Tongue (tissue), 2 donors: Measurements from ENCODE around the gene SYNGR3. TPM values are rescaled to one million over a fixed set of nuclear protein-coding genes. Genes with fewer than 3 reads are reported as not detected.
"Not testable (repeated sequence)": the region's sequence is repeated elsewhere in the genome, so short reads cannot be mapped to it uniquely, and the experiment has no call there.

Experiments used
- DNase-seq: peaks from one replicate; pipeline ENCODE4 v3.0.0-alpha.2; 2015
- total RNA-seq: library from RNA; depleted of rRNA; stranded (reverse); fragments of >200 nt; gene quantifications from one replicate; pipeline ENCODE4 v1.2.3, GENCODE V29; 2014

SYNGR3 gene
- total RNA-seq, 1 donor from 2014 or later = 4.7 TPM

- DNase-seq = peak; percentile 94
Observed at GRCh38 chr16:1959269-1960039, 30.3 kb upstream of the SYNGR3 start, which contains the start of gene NDUFB10. TSS of gene NDUFB10 (plus strand) at chr16:1959538. CDS start at chr16:1959625, 87 bp downstream.

GRCh38 chr16:1960665-1961630, 28.8 kb upstream of the SYNGR3 start:
- DNase-seq = peak; percentile 37

DNA sequence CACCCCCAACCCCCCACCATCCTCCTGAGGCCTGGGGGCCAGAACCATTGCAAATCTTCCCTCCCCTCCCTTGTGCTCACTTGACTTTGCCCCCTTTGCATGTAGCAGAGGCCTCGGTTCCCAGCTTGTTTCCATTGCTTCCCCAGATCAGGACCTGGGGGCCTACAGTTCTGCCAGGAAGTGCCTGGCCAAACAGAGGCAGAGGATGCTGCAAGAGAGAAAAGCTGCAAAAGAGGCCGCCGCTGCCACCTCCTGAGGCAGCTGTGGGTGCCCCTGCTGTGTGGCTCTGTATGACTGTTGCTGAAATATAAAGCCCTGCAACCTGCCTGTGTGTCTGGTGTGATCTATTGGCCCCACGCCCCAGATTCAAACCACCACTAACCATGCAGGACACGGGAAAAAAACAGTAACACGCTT, 28.1 kb upstream of the SYNGR3 start:
- DNase-seq = no peak

DNA sequence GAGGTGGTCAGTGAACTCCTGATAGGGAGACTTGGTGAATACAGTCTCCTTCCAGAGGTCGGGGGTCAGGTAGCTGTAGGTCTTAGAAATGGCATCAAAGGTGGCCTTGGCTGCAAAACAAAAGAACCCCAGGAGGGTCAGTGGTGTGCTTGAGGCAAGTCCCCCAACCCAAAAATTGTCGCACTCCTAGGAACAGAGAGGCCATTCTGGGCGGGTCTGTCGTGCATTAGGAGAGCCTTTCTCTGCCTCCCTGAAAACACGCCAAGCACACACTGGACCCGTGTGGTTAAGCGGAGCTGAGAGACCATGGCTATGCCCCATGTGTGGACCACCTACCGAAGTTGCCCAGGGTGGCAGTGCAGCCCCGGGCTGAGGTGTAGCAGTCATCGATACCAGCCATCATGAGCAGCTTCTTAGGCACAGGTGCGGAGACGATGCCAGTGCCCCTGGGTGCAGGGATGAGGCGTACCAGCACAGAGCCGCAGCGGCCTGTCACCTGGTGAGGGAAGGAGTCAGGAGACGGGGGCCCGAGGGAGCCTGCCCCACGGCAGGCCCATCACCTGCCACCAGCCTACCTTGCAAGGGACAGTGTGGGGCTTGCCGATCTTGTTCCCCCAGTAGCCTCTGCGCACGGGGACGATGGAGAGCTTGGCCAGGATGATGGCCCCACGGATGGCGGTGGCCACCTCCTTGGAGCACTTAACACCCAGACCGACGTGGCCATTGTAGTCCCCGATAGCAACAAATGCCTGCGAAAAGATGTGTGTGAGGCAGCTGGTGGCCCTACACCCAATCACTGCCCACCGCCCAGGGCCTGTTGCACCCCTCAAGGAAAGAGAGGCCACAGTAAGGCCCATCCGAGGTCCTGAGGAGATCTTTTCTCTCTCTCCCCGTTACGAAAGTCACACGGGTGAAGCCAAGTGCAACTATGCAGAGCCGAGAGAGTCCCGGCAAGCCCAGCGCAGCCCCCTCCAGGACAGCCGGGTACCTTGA, 27.3 kb upstream of the SYNGR3 start:
- DNase-seq = not testable (repeated sequence)

- DNase-seq = peak; percentile 57
Observed at GRCh38 chr16:1963806-1964505, 25.8 kb upstream of the SYNGR3 start.

- peak; percentile 100 for DNase-seq
Observed at GRCh38 chr16:1964506-1965395, 25.0 kb upstream of the SYNGR3 start, which contains the start of gene RPS2. TSS of gene RPS2 (minus strand) at chr16:1964826. CDS start at chr16:1964625, 201 bp downstream.

- DNase-seq = no peak
Observed at GRCh38 chr16:1965396-1966001, 24.3 kb upstream of the SYNGR3 start.

DNA sequence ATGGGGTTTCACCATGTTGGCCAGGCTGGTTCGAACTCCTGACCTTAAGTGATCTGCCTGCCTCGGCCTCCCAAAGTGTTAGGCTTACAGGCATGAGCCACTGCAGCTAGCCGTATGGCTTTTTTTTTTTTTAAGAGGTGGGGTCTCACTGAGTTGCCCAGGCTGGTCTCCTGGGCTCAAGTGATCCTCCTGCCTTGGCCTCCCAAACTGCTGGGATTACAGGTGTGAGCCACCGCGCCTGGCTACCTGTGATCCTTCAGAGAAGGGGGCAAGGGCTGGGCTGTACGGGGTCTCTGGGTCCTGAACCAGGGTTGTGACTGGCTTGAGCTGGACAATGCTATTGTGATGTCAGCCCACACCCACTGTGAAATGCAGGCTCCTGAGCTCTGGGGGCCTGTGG, 23.3 kb upstream of the SYNGR3 start, which contains the start of gene RNF151:
TSS of gene RNF151 (plus strand) at position 397 of the 400 bp plus-strand sequence. CDS start 26 bp downstream, outside the sequence.
- DNase-seq = no peak

GRCh38 chr16:1968146-1968953, 21.4 kb upstream of the SYNGR3 start:
- DNase-seq = no peak

DNA sequence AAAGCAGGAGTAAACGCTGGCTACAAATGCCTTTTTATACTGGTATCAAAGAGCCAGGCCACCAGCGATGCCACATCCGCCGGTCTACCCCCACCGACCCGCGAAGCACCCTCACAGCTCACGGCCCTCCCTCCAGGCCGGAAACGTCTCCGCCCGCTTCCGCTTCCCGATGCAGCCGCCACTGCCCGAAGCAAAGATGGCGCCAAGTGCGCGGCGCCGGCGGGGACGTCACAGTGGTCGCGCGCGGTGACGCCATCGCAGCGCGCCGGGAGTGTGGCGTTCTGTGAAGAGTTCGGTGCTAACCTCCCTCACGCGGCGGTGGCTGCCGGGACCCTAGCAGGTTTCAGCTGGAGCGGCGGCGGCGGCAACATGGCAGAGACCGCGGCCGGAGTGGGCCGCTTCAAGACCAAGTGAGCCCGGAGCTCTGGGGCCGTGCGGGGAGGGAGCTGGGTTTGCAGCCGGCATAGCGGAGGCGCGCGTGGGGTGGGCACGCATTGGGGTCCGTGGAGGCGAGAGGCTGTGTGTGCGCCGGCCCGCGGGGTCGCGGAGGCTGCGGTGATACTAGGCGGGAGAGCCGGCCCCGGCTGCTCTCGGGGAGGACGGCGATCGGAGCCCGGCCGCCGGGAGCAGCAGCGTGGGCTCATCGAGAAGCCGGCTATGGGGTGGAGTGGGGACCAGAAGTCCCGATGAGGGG, 17.8 kb upstream of the SYNGR3 start, which contains the start of gene TBL3:
TSS of gene TBL3 (plus strand) at position 258 of the 694 bp plus-strand sequence. CDS start at position 370, 112 bp downstream.
- DNase-seq = peak; percentile 97

DNA sequence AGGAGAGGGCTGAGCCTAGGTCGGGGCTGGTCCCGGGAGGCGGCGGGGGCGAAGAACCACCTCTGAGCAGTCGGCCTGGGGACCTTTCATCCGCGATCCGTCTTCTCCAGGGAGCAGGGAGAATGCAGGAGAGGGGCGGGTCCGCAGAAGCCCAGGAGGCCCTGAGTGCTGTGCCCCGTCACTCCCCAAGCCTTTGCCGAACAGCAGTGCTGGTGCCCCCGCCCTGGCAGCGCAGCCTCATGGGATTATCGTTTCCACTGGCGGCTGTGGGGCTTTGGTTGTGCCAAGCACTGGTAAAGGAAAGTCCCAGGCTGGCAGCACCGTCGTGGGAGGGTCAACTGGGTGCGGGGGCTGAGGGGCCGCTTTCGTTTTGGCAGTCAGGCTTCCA, 17.3 kb upstream of the SYNGR3 start:
- no peak for DNase-seq

GRCh38 chr16:1973461-1974156, 16.2 kb upstream of the SYNGR3 start:
- DNase-seq = no peak

- DNase-seq = no peak
Observed at GRCh38 chr16:1974157-1975070, 15.4 kb upstream of the SYNGR3 start.

- no peak for DNase-seq
Observed at GRCh38 chr16:1975432-1976215, 14.1 kb upstream of the SYNGR3 start.

GRCh38 chr16:1976216-1976520, 13.6 kb upstream of the SYNGR3 start:
- DNase-seq = no peak
